NT2/D1 (cell line): Measurements from ENCODE around the gene PIK3R6.

Source experiments
- DNase-seq: peaks from one replicate; pipeline ENCODE4 v3.0.0-alpha.2; 2011; ENCODE audit warnings: low read depth, low spot score
- H3K27me3 ChIP-seq: 2 replicates; pipeline ENCODE4 v1.6.0; 2011; ENCODE audit warnings: mild to moderate bottlenecking; ENCODE audit not compliant: insufficient read length, insufficient read depth
- H3K36me3 ChIP-seq: 2 replicates; pipeline ENCODE4 v1.6.1; 2011; ENCODE audit warnings: mild to moderate bottlenecking, low read length, mixed read lengths; ENCODE audit not compliant: insufficient read depth, insufficient read length
- H3K4me1 ChIP-seq: 2 replicates; pipeline ENCODE4 v1.5.1; 2011; ENCODE audit not compliant: insufficient read depth, insufficient read length
- H3K4me3 ChIP-seq: 2 replicates; pipeline ENCODE4 v1.5.1; 2011; ENCODE audit warnings: low read depth; ENCODE audit not compliant: insufficient read length
- H3K9ac ChIP-seq: 2 replicates; pipeline ENCODE4 v1.6.0; 2011; ENCODE audit warnings: low read depth; ENCODE audit not compliant: insufficient read length
- H3K9me3 ChIP-seq: 2 replicates; pipeline ENCODE4 v1.5.1; 2011; ENCODE audit warnings: mild to moderate bottlenecking, low read length; ENCODE audit not compliant: insufficient read depth
- SUZ12 ChIP-seq: IDR thresholded peaks from 2 replicates; pipeline ENCODE4 v1.6.1; 2011; ENCODE audit not compliant: insufficient read length, insufficient read depth; ENCODE audit errors: extremely low read depth
- YY1 ChIP-seq: IDR thresholded peaks from 2 replicates; pipeline ENCODE4 v1.6.1; 2011; ENCODE audit not compliant: insufficient read length, insufficient read depth
- ZNF274 ChIP-seq: IDR thresholded peaks from 2 replicates; pipeline ENCODE4 v1.6.1; 2011; ENCODE audit warnings: mild to moderate bottlenecking, low read depth, low read length

Gene PIK3R6

GRCh38 chr17:8791248-8791909 lies 76.1 kb downstream of the PIK3R6 start:
- Histone ChIP-seq H3K36me3 (no peaks in the 10 kb centered on the region), H3K9ac (no peak overlapping the region), H3K4me1 (no peaks in the 10 kb centered on the region), H3K9me3 (peaks cover 23% of the 10 kb centered on the region), H3K27me3 (no peaks in the 10 kb centered on the region), H3K4me3 (no peak overlapping the region)
- DNase-seq: no peak
- TF ChIP-seq SUZ12: no peak
- TF ChIP-seq YY1: no peak
- TF ChIP-seq ZNF274: no peak

- H3K9ac ChIP-seq: no peak overlapping the region
- TF ChIP-seq YY1 (no peak), SUZ12 (no peak), ZNF274 (no peak)
- no peaks in the 10 kb centered on the region for H3K27me3 ChIP-seq
- no peak overlapping the region for H3K4me3 ChIP-seq
- no peaks in the 10 kb centered on the region for H3K36me3 ChIP-seq
- DNase-seq: no peak
- peaks cover 23% of the 10 kb centered on the region for H3K9me3 ChIP-seq
- no peaks in the 10 kb centered on the region for H3K4me1 ChIP-seq
These were observed 77.7 kb downstream of the PIK3R6 start for GRCh38 chr17:8789743-8790142.

GRCh38 chr17:8788998-8789397 lies 78.5 kb downstream of the PIK3R6 start:
- no peak for DNase-seq
- TF ChIP-seq YY1 (no peak), SUZ12 (no peak), ZNF274 (no peak)
- Histone ChIP-seq H3K9me3 (peaks cover 23% of the 10 kb centered on the region), H3K36me3 (no peaks in the 10 kb centered on the region), H3K4me3 (no peak overlapping the region), H3K9ac (no peak overlapping the region), H3K4me1 (no peaks in the 10 kb centered on the region), H3K27me3 (no peaks in the 10 kb centered on the region)

- no peaks in the 10 kb centered on the region for H3K36me3 ChIP-seq
- H3K4me1 ChIP-seq: no peaks in the 10 kb centered on the region
- no peaks in the 10 kb centered on the region for H3K27me3 ChIP-seq
- H3K9ac ChIP-seq: no peak overlapping the region
- peaks cover 2% of the 10 kb centered on the region; the same call in 1 of the 2 replicates for H3K9me3 ChIP-seq
- TF ChIP-seq YY1 (no peak), SUZ12 (no peak), ZNF274 (no peak)
- no peak overlapping the region for H3K4me3 ChIP-seq
- DNase-seq: peak; percentile 55
These were observed 81.7 kb downstream of the PIK3R6 start for GRCh38 chr17:8785547-8786413.

GRCh38 chr17:8782176-8782575 lies 85.3 kb downstream of the PIK3R6 start:
- Histone ChIP-seq H3K4me1 (no peaks in the 10 kb centered on the region), H3K9ac (no peak overlapping the region), H3K36me3 (no peaks in the 10 kb centered on the region), H3K9me3 (no peaks in the 10 kb centered on the region), H3K4me3 (no peak overlapping the region), H3K27me3 (no peaks in the 10 kb centered on the region)
- DNase-seq: no peak
- TF ChIP-seq SUZ12 (no peak), ZNF274 (no peak), YY1 (no peak)

- Histone ChIP-seq H3K36me3 (no peaks in the 10 kb centered on the region), H3K9ac (no peak overlapping the region), H3K9me3 (no peaks in the 10 kb centered on the region), H3K4me3 (no peak overlapping the region), H3K4me1 (no peaks in the 10 kb centered on the region), H3K27me3 (no peaks in the 10 kb centered on the region)
- DNase-seq: no peak
- TF ChIP-seq YY1 (no peak), ZNF274 (no peak), SUZ12 (no peak)
These were observed 85.7 kb downstream of the PIK3R6 start for GRCh38 chr17:8781776-8782175.

- H3K36me3 ChIP-seq: no peaks in the 10 kb centered on the region
- no peaks in the 10 kb centered on the region for H3K27me3 ChIP-seq
- H3K9ac ChIP-seq: no peak overlapping the region
- no peaks in the 10 kb centered on the region for H3K4me1 ChIP-seq
- TF ChIP-seq SUZ12 (no peak), ZNF274 (no peak), YY1 (no peak)
- no peak overlapping the region for H3K4me3 ChIP-seq
- DNase-seq: no peak
- H3K9me3 ChIP-seq: no peaks in the 10 kb centered on the region
These were observed 90.6 kb downstream of the PIK3R6 start for GRCh38 chr17:8776881-8777280.
